ENCODE measurements around the gene PLEK2. TPM values are rescaled to one million over a fixed set of nuclear protein-coding genes. Genes with fewer than 3 reads are reported as not detected.

PLEK2 gene
- total RNA-seq, 1 donor from 2014 or later = 111 TPM

- Histone ChIP-seq H3K27me3 (ENCODE audit: control insufficient read depth, insufficient read depth, low read length) (no peaks in the 10 kb centered on the region), H3K36me3 (ENCODE audit: control insufficient read depth, insufficient read depth, low read length) (peaks cover 4% of the 10 kb centered on the region), H3K4me3 (ENCODE audit: low read depth, low read length) (peak overlapping the region; percentile 64)
- TF ChIP-seq CTCF (IDR thresholded peaks at IDR 0.05; ENCODE audit: insufficient read depth, low read length, severe bottlenecking) = no peak
- DNase-seq (ENCODE audit: low read depth) = no peak
- FAIRE-seq = no peak
These were observed 51.3 kb downstream of the PLEK2 start for GRCh38 chr14:67360470-67361206.

- DNase-seq (ENCODE audit: low read depth) (peak; percentile 96), FAIRE-seq (peak; percentile 58)
- Histone ChIP-seq H3K36me3 (ENCODE audit: control insufficient read depth, insufficient read depth, low read length) (peaks cover 4% of the 10 kb centered on the region), H3K4me3 (ENCODE audit: low read depth, low read length) (peak within 1 kb of the TSS; percentile 64), H3K27me3 (ENCODE audit: control insufficient read depth, insufficient read depth, low read length) (no peaks in the 10 kb centered on the region)
- TF ChIP-seq CTCF (IDR thresholded peaks at IDR 0.05; ENCODE audit: insufficient read depth, low read length, severe bottlenecking) = peak; percentile 88
These were observed 52.0 kb downstream of the PLEK2 start, which contains the start of the genes ATP6V1D and EIF2S1 for GRCh38 chr14:67359775-67360469. Gene ATP6V1D, minus strand, starts transcription at chr14:67359804. Its CDS starts 106 bp downstream, at chr14:67359698. Gene EIF2S1, plus strand, starts transcription at chr14:67360328. Its CDS starts 4,440 bp downstream, at chr14:67364768.

GRCh38 chr14:67358924-67359774 is 52.8 kb downstream of the PLEK2 start:
- no peak for TF ChIP-seq CTCF (IDR thresholded peaks at IDR 0.05; ENCODE audit: insufficient read depth, low read length, severe bottlenecking)
- Histone ChIP-seq H3K27me3 (ENCODE audit: control insufficient read depth, insufficient read depth, low read length) (no peaks in the 10 kb centered on the region), H3K4me3 (ENCODE audit: low read depth, low read length) (peak overlapping the region; percentile 64), H3K36me3 (ENCODE audit: control insufficient read depth, insufficient read depth, low read length) (peaks cover 3% of the 10 kb centered on the region)
- FAIRE-seq = no peak
- DNase-seq (ENCODE audit: low read depth) = peak; percentile 61

- H3K4me3 ChIP-seq (ENCODE audit: low read depth, low read length) = peak overlapping the region; percentile 7
- DNase-seq (ENCODE audit: low read depth) (peak; percentile 45), FAIRE-seq (no peak)
- H3K27me3 ChIP-seq (ENCODE audit: control insufficient read depth, insufficient read depth, low read length) = no peaks in the 10 kb centered on the region
- H3K36me3 ChIP-seq (ENCODE audit: control insufficient read depth, insufficient read depth, low read length) = peaks cover 5% of the 10 kb centered on the region
- TF ChIP-seq CTCF (IDR thresholded peaks at IDR 0.05; ENCODE audit: insufficient read depth, low read length, severe bottlenecking) = no peak
These were observed 54.0 kb downstream of the PLEK2 start for GRCh38 chr14:67357969-67358354.

- H3K36me3 ChIP-seq (ENCODE audit: control insufficient read depth, insufficient read depth, low read length) = peaks cover 4% of the 10 kb centered on the region
- DNase-seq (ENCODE audit: low read depth) (no peak), FAIRE-seq (no peak)
- no peak for TF ChIP-seq CTCF (IDR thresholded peaks at IDR 0.05; ENCODE audit: insufficient read depth, low read length, severe bottlenecking)
- H3K4me3 ChIP-seq (ENCODE audit: low read depth, low read length) = peak overlapping the region; percentile 7
- no peaks in the 10 kb centered on the region for H3K27me3 ChIP-seq (ENCODE audit: control insufficient read depth, insufficient read depth, low read length)
These were observed 54.6 kb downstream of the PLEK2 start for GRCh38 chr14:67357186-67357968.

Data from bronchial epithelial cell (primary cell).